ENCODE measurements around the gene SH2B3.
"Not testable (repeated sequence)": the region's sequence is repeated elsewhere in the genome, so short reads cannot be mapped to it uniquely, and the experiment has no call there.

Gene SH2B3

GRCh38 chr12:111387747-111388323 lies 17.9 kb upstream of the SH2B3 start:
- DNase-seq, result no peak

DNA sequence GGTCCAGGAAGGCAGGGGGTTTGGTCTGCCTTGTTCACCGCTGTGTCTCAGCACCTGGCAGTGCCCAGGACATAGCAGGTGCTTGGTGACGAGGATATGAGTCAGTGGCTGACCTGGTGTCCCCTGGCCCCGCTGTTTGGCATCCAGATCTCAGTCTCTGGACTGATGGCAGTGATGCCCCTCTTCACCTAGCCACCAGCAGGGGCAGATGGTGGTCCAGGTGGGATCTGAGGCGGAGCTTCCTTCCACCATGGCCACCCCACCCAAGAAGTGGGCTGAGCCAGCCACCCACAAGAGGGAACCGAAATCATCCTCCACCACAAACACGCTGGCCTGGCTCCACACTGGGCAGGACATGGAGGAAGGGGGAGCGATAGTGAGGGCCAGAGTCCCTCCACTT lies 16.1 kb upstream of the SH2B3 start:
- no peak for DNase-seq

GRCh38 chr12:111390910-111391309 lies 14.8 kb upstream of the SH2B3 start:
- DNase-seq, result no peak

- no peak for DNase-seq
Measured at GRCh38 chr12:111393700-111394300, 11.9 kb upstream of the SH2B3 start.

- no peak for DNase-seq
Measured at GRCh38 chr12:111394480-111394879, 11.2 kb upstream of the SH2B3 start.

DNA sequence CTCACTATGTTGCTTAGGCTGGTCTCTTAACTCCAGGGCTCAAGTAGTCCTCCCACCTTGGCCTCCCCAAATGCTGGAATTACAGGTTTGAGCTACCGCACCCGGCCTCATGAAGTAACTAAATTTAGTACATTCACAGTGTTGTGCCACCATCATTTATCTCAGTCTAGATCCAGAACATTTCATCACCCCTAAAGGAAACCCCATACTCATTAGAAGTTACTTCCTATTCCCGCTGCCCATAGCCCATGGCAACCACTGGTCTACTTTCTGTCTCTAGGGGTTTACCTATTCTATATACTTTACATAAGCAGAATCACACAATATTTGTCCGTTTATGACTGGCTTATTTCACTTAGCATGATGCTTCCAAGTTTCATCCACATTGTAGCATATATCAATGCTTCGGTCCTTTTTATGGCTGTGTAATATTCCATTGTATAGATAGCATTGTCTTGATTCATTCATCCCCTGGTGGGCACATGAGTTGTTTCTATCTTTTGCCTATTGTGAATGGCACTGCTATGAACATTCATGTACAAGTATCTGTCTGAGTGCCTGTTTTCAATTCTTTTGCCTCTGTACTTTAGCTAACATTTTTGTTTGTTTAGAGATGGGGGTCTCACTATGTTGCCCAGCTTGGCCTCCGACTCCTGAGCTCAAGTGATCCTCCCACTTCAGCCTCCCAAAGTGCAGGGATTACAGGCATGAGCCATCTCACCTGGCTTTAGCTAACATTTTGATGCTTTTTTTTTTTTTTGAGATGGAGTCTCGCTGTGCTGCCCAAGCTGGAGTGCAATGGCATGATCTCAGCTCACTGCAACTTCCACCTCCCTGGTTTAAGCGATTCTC lies 10.2 kb upstream of the SH2B3 start:
- DNase-seq, result no peak

DNA sequence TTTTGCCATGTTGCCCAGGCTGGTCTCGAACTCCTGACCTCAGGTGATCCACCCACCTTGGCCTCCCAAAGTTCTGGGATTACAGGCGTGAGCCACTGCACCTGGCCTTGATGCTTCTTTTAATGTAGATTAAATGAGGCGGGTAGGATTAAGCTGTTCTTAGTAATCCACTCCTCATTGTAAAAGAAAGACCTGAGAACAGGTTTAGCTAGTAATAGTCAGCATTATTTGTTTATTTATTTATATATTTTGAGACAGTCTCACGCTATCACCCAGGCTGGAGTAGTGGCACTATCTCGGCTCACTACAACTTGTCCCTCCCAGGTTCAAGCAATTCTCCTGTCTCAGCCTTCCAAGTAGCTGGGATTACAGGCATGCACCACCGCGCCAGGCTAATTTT lies 9.5 kb upstream of the SH2B3 start:
- not testable (repeated sequence) for DNase-seq

DNA sequence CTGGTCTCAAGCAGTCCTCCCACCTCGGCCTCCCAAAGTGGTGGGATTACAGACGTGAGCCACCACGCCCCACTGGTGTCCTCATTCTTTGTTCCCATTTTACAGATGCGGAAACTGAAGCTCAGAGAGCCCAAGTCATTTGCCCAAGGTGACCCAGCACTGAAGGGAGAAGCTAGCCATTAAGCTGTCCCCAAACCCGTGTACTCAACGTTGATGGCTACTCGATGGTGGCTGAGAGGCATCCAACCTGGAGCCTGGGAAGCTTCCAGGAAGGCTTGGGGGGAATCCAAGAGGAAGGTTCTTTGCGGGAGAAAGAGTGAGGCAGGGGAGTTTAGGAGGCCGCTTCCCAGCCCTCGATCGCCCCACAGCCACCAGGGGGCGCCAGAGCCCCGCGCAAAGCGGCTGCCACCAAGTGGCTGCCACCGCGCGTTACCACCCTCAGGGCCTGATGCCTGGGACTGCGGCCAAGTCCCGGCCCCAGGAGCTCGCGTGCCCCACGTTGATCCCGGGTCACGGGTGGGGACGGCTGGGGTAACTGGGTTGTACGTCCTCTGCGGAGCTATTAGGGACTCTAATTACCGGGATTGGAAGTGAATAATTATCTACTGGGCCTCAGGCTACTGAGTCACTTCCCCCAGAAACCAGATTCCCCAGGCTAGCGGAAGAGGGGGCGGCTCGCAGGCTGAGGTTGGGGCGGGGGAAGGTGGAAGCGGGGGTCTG lies 8.8 kb upstream of the SH2B3 start:
- DNase-seq, result peak; percentile 86

DNA sequence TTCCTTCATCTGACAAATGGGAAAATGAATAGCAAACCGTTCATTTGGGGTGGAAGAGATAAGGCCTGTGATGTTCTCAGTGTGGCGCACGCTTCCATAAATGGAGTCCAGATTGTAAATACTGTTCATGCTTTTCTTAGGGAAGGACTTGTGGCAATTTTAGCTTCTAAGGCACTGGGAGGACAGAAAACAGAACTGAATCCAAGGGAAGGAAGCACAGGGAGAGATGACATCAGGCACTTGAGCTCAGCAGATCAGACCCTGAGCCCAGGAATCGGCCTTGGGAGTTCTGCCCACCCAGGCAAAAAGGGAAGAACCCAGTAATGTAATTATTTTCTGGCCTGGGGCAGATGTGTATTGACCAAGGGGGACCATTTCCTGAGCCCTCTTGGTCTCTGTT lies 7.2 kb upstream of the SH2B3 start:
- DNase-seq, result no peak

DNA sequence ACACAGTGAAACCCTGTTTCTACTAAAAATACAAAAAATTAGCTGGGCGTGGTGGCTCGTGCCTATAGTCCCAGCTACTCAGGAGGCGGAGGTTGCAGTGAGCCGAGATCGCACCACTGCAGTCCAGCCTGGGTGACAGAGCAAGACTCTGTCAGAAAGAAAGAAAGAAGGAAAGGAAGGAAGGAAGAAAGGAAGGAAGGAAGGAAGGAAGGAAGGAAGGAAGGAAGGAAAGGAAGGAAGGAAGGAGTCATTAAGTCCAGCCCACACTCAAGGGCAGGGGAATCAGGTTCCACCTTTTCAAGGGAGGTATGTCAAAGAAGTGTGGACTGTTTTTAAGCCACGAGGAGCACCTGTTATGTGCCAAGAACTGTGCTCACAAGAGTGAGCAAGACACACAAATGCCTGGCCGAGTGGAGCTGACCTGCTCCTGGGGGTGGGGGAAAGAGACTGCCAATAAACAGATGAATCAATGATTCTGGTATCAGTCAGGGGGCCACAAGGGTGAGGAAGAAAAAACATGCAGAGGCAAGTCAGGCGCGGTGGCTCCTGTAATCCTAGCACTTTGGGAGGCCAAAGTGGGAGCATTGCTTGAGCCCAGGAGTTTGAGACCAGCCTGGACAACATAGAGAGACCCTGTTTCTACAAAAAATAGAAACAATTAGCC lies 5.8 kb upstream of the SH2B3 start:
- DNase-seq, result not testable (repeated sequence)

GRCh38 chr12:111401167-111401605 lies 4.5 kb upstream of the SH2B3 start:
- no peak for DNase-seq

GRCh38 chr12:111402490-111402824 lies 3.3 kb upstream of the SH2B3 start:
- not testable (repeated sequence) for DNase-seq

GRCh38 chr12:111404362-111405148 lies 1.2 kb upstream of the SH2B3 start:
- DNase-seq, result peak; percentile 77

DNA sequence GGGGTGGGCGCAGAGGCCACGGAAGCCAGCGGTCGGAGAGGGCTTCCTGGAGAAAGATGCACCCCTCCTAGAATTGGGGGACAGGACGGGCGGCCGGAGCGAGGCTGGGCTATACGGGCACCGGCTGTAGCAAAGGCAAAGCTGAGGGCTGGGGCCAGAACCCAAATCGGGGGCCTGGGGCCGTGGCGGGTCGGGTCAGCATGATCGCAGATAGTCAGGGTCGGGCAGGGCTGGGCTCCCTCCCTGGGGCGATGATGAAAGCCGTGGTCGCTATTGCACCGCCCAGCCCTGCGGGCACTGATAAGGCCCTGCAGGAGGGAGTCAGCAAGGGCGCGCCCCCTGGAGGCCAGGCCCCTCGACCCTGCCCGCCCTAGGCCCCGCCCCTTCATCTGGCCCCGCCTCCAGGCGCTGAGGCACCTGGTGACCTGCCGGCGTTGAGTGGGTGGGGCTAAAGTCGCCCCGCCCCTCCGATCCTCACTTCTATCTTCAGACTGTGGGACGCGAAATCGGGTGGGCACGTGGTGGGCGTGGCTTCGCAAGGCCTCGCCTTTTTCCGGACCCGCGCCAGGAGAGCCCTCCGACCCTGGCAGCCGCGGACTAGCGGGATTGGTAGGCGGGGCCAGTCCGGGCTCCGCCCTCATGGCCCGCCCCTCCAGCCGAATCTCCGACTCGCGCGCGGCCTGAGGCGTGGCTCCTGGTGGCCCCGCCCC lies 419 bp upstream of the SH2B3 start:
- DNase-seq, result peak; percentile 98

DNA sequence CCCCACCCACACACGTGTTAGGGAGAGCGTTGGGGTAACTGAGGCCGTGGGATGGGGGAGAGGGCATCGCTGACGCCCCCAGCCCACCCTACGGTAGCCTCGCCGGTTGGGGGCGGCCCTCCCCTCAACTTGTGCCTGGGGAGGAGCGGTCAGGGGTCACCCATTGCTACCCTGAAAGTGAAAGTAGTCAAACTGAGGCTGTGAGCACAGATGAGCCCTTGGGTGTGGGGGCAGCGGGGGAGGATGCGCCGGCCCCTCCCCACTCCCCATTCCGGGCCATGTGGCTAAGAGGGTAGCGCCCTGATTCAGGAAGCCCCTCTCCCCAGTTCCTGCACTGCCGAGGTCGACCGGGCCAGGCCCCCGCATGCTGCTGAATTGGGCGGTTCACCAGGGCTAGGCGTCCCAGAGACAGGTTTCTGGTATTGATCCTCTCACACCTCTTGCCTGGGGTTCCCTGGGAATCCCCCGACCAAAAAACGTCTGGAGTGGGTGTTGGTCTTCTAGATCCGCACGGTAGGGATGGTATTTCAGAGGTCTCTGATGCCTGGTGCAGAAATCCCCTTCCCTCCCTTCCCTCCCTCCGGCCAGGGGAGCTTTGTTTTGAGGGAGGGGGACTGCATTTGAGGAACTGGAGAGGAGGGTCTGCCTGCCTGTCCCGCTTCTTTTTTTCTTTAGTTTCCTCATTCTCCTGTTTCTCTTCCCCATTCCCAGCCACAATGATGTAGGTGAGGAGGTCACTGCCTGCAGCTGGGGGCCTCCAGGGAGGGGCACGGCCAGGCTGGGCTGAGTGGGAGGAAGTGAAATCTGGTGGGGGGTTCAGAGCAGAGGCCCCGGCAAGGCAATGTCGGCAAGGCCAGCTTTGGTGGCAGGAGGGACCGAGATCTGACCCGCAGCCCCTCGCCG lies 1.0 kb downstream of the SH2B3 start:
- peak; percentile 77 for DNase-seq

- no peak for DNase-seq
Measured at GRCh38 chr12:111407377-111408115, 1.8 kb downstream of the SH2B3 start.

DNA sequence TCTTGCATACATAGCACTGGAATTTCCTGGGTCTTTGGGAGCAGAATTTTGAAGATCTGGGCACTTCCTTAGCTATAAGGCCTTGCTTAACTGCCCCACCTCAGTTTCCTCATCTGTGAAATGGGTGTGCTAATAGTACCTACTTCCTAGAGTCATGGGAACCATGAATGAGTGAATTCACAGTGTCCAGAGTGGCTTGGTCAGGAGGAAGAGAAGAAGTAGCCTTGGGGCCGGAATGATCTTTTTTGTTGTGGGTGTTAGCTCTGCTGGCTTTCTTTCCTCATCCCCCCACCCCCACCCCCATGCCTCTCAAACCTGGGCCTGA lies 2.4 kb downstream of the SH2B3 start:
- no peak for DNase-seq

DNA sequence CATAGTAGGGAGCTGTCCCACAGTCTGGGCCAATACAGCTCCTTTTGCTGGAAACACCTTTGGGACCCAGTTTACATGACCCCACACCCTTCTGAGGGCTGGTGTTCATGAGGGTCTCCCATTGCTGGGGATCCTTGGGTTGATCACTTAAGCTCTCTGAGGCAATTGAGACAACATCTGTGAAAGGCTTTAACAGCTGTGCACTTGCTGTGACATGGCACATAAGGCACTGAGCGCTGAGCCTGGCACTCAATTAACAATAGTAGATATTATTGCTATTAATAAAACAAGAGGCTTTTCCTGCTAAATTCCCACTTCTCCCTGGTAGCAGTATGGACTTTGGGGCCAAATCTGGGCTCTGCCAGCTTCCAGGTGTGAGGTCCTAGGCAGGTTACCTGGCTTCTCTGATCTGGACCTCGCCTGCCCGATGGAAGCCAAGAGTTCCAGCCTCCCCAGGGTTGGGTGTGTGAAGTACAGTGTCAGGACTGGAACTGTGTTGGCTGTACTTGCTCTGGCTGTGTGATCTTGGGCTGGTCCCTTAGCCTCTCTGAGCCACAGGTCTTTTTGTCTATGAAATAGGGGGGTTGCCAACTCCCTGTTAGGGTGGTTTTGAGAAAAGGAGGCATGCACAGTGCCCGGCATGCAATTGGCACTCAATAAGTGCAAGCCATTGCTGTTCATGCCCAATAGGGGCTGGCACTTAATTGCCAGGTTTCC lies 3.1 kb downstream of the SH2B3 start:
- no peak for DNase-seq

DNA sequence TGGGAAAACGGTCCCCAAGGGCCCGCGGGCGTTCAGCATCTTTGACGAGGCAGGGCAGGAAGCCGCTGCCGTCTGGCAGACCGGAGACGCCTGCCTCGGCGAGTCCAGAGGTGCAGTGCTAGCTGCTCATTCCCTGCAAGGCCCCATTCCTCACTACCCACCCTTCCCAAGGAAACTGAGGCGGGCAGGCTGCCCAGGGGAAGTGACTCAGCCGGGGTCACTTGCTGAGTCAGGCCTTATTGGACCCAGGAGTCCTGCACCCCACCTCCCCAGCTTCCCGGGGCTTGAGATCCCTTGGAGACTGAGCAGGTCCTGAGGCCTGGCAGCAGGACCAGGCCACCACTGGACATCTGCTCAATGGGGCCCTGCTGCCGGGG lies 3.7 kb downstream of the SH2B3 start:
- no peak for DNase-seq
